ENCODE data around the gene TDRD3. TPM values are rescaled to one million over a fixed set of nuclear protein-coding genes. Genes with fewer than 3 reads are reported as not detected.

Gene TDRD3
- total and polyA plus RNA-seq, 11 donors = 13.3 to 56.4 (median 36.8) TPM

DNA sequence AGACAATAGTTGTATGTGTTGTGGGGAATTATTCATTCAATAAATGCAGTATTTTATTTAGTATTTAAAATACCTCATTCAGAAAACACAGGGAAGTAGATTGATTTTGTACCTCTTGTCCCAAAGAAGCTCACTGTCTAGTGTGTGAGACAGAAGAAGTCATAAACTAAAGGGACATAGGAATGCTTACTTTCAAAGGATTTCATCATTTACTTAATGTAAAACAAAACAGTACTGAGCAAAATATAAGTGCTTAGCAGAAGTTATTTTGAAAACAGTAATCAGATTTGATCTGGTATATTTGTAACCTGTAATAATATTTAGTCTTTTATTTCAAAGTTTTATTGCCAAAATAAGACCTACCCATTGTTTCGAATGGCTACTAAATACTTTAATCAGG is 117.9 kb downstream of the TDRD3 start:
- intact Hi-C loops (cut with DNase I) = no loop called here
- no peak overlapping the region for H3K4me3 ChIP-seq
- peaks cover 0 to 78% (median 40%) of the 10 kb centered on the region in 9 donors for H3K36me3 ChIP-seq
- TF ChIP-seq, protein P1, sequence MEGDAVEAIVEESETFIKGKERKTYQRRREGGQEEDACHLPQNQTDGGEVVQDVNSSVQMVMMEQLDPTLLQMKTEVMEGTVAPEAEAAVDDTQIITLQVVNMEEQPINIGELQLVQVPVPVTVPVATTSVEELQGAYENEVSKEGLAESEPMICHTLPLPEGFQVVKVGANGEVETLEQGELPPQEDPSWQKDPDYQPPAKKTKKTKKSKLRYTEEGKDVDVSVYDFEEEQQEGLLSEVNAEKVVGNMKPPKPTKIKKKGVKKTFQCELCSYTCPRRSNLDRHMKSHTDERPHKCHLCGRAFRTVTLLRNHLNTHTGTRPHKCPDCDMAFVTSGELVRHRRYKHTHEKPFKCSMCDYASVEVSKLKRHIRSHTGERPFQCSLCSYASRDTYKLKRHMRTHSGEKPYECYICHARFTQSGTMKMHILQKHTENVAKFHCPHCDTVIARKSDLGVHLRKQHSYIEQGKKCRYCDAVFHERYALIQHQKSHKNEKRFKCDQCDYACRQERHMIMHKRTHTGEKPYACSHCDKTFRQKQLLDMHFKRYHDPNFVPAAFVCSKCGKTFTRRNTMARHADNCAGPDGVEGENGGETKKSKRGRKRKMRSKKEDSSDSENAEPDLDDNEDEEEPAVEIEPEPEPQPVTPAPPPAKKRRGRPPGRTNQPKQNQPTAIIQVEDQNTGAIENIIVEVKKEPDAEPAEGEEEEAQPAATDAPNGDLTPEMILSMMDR (IDR thresholded peaks at IDR 0.05) = no peak
- no peak for TF ChIP-seq POLR2A (IDR thresholded peaks at IDR 0.05)
- no peaks in the 10 kb centered on the region for H3K4me1 ChIP-seq
- 96 to 98% (median 97%) methylated on average over 1 of the region's 1 CpG for WGBS, 4 donors
- H3K27ac ChIP-seq = no peak overlapping the region
- H3K27me3 ChIP-seq = no peaks in the 10 kb centered on the region
- no peak for ATAC-seq
- peaks cover 0 to 15% (median 0%) of the 10 kb centered on the region in 12 donors for H3K9me3 ChIP-seq
- no peak for DNase-seq

DNA sequence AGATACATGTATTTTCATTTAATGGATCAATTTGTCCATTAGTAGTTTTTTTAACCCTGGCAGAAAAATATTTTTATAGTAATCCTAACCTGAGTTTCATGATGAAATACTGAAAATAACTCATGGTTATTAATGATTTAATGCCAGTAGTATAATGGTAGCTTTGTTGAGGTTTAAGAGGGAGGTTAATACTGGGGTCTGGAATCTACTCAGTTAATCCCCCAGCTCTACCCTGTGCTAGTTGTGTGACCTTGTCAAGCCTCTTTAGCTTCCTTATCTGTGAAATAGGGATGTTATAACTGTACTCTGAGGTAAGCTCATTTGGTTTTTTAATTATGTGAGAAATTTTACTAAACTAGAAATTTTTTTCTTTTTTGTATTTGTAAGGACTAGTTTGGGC is 122.5 kb downstream of the TDRD3 start:
- H3K4me1 ChIP-seq = no peaks in the 10 kb centered on the region
- no peak for DNase-seq
- intact Hi-C loops (cut with DNase I) = no loop called here
- H3K27me3 ChIP-seq = no peaks in the 10 kb centered on the region
- H3K9me3 ChIP-seq = no peaks in the 10 kb centered on the region
- no peak overlapping the region for H3K4me3 ChIP-seq
- H3K27ac ChIP-seq = no peak overlapping the region
- TF ChIP-seq POLR2A (IDR thresholded peaks at IDR 0.05) = no peak
- TF ChIP-seq, protein P1 (IDR thresholded peaks at IDR 0.05) = no peak
- ATAC-seq = no peak
- H3K36me3 ChIP-seq = peaks cover 0 to 48% (median 19%) of the 10 kb centered on the region in 9 donors

GRCh38 chr13:60520902-60521569 is 124.0 kb downstream of the TDRD3 start:
- no peak for DNase-seq
- Histone ChIP-seq H3K27me3 (no peaks in the 10 kb centered on the region), H3K4me1 (no peaks in the 10 kb centered on the region), H3K27ac (no peak overlapping the region), H3K4me3 (no peak overlapping the region), H3K9me3 (no peaks in the 10 kb centered on the region), H3K36me3 (peaks cover 0 to 36% (median 19%) of the 10 kb centered on the region in 9 donors)
- ATAC-seq = no peak
- intact Hi-C loops (cut with DNase I) = no loop called here
- no peak for TF ChIP-seq POLR2A (IDR thresholded peaks at IDR 0.05)
- TF ChIP-seq, protein P1 (IDR thresholded peaks at IDR 0.05) = no peak
- 95 to 97% (median 95%) methylated on average over 4 of the region's 4 CpGs for WGBS, 4 donors

DNA sequence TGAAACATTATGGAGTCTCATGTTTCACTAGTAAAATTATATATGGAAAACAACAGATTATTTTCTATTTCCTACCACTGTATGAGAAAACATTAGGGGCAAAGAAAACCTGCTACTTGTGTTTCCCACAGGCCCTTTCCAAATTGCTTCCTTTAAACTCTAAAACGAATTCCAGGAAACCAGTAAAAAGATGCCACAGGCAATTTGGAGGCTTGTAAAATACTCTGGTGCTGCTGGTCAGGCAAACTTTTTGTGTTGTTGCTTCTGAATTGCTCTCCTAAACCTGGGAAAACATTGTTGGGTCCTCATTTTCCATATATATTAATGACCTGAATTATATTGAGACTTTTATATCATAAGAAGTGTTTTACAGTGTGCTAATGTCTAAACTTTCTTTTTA is 141.5 kb downstream of the TDRD3 start:
- TF ChIP-seq, protein P1 (IDR thresholded peaks at IDR 0.05) = no peak
- TF ChIP-seq POLR2A (IDR thresholded peaks at IDR 0.05) = no peak
- Histone ChIP-seq H3K4me1 (no peaks in the 10 kb centered on the region), H3K4me3 (no peak overlapping the region), H3K27me3 (no peaks in the 10 kb centered on the region), H3K36me3 (peaks cover 0 to 28% (median 0%) of the 10 kb centered on the region in 9 donors), H3K27ac (no peak overlapping the region), H3K9me3 (no peaks in the 10 kb centered on the region)
- DNase-seq (no peak), ATAC-seq (no peak)
- intact Hi-C loops (cut with DNase I) = no loop called here
- 48 to 57% (median 55%) methylated on average over 1 of the region's 1 CpG for WGBS, 4 donors

All from heart left ventricle (tissue), 16 donors.